ENCODE data around the gene CUX1.
"Not testable (repeated sequence)": the region's sequence is repeated elsewhere in the genome, so short reads cannot be mapped to it uniquely, and the experiment has no call there.

CUX1 gene, protein sequence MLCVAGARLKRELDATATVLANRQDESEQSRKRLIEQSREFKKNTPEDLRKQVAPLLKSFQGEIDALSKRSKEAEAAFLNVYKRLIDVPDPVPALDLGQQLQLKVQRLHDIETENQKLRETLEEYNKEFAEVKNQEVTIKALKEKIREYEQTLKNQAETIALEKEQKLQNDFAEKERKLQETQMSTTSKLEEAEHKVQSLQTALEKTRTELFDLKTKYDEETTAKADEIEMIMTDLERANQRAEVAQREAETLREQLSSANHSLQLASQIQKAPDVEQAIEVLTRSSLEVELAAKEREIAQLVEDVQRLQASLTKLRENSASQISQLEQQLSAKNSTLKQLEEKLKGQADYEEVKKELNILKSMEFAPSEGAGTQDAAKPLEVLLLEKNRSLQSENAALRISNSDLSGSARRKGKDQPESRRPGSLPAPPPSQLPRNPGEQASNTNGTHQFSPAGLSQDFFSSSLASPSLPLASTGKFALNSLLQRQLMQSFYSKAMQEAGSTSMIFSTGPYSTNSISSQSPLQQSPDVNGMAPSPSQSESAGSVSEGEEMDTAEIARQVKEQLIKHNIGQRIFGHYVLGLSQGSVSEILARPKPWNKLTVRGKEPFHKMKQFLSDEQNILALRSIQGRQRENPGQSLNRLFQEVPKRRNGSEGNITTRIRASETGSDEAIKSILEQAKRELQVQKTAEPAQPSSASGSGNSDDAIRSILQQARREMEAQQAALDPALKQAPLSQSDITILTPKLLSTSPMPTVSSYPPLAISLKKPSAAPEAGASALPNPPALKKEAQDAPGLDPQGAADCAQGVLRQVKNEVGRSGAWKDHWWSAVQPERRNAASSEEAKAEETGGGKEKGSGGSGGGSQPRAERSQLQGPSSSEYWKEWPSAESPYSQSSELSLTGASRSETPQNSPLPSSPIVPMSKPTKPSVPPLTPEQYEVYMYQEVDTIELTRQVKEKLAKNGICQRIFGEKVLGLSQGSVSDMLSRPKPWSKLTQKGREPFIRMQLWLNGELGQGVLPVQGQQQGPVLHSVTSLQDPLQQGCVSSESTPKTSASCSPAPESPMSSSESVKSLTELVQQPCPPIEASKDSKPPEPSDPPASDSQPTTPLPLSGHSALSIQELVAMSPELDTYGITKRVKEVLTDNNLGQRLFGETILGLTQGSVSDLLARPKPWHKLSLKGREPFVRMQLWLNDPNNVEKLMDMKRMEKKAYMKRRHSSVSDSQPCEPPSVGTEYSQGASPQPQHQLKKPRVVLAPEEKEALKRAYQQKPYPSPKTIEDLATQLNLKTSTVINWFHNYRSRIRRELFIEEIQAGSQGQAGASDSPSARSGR (N-terminal part only)

DNA sequence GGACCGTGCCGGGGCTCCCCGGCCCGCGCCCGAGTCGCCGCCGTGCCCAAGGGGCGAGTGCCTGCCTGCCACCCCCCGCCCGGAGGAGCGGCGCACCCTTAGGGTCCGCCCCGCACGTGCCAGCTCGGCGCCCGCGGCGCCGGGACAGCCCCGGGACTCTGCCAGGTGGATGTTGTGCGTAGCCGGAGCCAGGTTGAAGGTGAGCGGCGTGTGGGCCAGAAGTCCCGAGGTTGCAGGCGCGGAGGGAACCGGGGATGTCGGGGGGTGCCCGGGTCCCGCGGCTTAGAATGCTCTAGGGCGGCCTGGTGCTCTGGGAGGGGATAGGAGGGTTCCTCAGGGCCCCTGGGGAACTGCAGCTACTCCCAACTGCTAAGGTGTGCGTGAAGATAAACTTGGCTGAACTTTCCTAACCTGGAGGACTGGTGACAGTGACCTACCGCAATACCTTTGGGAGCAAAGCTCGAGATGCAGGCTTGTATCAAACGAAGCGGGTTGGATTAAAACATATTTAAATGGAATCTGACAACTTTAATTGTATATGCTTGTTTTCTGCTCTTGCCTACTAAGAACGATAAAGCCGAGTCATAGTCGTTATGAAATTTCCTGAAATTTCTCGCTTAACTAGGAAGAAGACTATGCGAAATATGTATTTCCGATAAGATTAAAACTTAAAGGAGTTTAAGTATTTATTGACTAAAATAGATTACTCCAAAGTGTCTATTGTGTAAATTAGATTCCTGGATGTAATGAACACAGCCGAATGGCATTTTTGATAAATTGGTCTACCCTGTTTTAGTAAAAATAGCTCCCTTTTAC lies at the start of gene CUX1:
CUX1 (plus strand) TSS at position 156 of the 816 bp plus-strand sequence; CDS start at position 170, 14 bp downstream.
- DNase-seq = peak; percentile 39

- no peak for DNase-seq
These were observed 49.1 kb upstream of the CUX1 start for GRCh38 chr7:101768280-101768679.

DNA sequence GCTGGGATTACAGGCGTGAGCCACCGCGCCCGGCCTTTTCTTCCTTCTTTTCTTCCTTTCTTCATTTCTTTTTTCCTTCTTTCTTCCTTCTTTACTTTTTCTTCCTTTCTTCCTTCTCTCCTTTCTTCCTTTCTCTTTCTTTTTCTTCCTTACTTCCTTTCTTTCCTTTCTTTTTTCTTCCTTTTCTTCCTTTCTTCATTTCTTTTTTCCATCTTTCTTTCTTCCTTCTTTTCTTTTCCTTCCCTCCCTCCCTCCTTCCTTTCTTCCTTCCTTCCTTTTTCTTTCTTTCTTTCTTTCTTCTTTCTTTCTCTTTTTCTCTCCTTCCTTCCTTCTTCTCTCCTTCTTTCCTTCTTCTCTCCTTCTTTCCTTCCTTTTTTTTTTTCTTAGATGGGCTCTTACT lies 47.0 kb upstream of the CUX1 start:
- DNase-seq = no peak

DNA sequence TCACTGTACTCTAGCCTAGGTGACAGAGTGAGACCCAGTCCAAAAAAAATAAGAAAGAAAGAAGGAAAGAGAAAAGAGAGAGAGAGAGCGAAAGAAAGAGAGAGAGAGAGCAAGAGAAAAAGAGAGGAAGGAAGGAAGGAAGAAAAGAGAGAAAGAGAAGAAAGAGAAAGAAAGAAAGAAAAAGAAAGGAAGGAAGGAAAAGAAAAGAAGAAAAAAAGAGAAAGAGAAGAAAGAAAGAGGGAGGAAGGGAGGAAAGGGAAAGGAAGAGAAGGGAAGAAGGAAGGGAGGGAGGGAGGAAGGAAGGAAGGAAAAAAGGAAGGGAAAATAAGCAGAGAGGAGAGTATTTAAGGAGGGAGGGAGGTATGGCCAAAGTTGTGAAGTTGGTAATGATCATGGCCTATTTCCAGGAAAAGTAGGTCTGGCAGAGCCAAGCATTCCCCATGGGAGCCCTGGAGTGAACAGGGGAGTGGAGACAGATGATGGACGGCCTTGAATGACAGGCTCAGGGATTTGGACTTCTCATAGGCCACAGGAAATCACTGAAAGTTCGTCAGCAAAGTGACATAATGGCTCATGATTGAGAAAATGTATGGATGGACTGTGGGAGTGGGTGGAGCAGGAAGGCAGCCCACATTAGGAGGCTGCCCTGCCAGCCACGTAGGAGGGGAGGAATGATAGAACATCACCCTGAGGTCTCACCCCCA lies 44.8 kb upstream of the CUX1 start:
- no peak for DNase-seq

- no peak for DNase-seq
These were observed 42.2 kb upstream of the CUX1 start for GRCh38 chr7:101775181-101775580.

GRCh38 chr7:101778026-101778580 lies 39.3 kb upstream of the CUX1 start:
- no peak for DNase-seq

DNA sequence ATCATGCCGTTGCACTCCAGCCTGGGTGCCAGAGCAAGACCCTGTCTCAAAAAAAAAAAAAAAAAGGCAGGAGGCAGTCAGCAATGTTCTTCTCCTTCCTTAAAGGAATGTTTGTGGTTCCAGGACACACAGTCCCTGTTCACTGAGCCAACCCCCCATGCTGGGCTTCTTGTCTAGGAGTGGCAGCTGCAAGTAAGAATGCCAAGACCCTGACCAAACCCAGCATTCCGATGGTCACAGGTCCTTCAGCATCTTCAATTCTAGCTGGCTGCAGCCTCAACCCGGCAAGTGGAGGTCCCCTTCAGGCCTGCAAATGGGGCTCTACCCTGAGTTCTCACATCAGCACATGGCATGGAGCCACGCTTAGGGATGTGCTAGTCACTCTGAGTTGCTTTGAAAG lies 38.2 kb upstream of the CUX1 start:
- no peak for DNase-seq

DNA sequence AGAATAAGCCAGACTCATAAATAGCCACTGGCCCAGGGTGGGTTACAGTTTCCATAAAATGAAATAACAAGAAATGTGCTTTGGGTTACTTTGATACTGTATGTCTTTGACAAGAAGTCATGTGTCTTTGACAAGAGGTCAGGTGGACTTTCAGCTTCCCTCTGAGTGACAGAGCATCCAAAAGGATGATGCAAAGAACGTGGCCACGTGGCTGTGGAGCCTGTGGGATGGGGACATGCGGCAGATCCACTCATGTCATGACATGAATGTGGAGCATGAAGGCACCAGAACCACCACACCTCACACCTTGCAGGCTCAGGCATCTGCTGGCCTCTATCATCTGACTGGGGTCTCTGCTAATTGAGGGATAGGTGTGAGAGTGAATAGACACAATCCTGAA lies 37.1 kb upstream of the CUX1 start:
- no peak for DNase-seq

DNA sequence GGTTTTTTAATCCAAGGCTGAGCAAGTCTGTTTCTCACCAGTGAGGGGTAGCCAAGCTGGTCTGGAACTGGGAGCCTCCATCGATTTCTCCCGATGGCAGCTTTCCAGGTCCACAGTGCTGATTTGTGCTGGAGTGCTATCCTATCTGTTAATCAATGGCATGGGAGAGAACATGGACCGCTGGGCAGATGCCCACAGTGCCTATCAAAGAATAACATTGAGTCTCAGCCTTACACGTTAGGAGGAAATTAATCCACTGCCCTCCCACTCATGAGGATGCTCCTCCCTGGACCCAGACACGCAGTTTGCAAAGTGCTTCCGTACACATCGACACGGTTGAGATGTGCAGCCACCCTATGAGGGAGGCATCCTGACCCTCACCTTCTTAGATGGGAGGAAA lies 36.0 kb upstream of the CUX1 start:
- DNase-seq = no peak

DNA sequence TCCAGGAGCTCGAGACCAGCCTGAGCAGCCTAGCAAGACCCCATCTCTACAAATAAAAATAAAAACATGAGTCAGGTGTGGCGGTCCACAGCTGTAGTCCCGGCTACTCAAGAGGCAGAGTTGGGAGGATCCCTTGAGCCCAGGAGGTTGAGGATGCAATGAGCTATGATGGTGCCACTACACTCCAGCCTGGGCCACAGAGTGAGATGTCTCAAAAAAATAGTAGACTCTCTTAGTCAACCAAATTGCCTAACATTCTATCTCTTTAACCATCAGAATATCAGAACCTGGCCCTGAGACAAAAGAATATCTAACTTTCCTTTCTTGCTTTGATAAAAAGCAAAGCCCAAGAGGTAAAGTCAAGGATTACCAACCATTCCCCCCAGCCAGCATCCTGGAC lies 35.0 kb upstream of the CUX1 start:
- no peak for DNase-seq

DNA sequence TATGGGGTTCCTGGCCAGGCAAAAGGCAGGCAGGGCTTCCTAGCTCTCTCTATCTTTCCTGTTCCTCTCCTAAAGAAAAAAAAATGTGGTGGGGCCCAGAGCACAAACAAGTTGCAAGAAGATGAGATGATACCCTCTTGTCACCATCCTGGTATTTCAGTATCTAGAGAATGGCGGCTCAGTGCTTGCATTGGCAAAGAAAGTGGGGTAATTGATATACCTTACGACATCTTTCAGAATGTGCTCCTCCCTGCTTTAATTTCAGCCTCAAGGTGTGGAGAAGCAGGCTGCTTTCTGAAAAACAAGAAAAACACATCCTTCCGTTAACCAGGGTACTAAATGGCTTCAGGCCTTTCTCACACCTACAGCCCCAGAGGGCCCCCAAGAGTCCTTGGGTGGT lies 34.5 kb upstream of the CUX1 start:
- DNase-seq = no peak

DNA sequence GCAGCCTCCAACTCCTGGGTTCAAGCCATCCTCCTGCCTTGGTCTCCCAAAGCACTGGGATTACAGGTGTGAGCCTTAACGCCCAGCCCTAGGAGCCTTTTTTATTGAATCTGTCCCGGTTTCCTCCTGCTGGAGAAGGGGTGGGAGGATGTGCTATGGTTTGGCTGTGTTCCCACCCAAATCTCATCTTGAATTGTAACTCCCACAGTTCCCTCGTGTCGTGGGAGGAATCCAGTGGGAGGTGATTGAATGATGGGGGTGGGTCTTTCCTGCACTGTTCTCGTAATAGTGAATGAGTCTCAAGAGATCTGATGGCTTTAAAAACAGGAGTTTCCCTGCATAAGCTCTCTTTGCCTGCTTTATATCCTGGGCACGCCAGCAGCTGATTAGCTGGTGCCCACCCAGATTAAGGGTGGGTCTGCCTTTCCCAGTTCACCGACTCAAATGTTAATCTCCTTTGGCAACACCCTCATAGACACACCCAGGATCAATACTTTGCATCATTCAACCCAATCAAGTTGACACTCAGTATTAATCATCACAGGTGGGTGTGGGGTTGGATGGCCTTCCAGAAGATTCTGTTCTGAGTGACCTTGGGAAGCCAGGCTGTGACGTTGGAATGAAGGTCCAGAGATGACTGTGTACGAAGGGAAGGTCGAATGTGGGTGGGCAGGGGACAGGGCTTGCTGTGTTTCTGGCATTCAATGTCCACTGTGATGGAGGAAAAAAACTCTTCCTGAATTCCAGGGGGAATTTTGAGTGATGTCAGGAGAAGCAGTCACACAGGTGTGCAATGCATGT lies 33.8 kb upstream of the CUX1 start:
- no peak for DNase-seq

DNA sequence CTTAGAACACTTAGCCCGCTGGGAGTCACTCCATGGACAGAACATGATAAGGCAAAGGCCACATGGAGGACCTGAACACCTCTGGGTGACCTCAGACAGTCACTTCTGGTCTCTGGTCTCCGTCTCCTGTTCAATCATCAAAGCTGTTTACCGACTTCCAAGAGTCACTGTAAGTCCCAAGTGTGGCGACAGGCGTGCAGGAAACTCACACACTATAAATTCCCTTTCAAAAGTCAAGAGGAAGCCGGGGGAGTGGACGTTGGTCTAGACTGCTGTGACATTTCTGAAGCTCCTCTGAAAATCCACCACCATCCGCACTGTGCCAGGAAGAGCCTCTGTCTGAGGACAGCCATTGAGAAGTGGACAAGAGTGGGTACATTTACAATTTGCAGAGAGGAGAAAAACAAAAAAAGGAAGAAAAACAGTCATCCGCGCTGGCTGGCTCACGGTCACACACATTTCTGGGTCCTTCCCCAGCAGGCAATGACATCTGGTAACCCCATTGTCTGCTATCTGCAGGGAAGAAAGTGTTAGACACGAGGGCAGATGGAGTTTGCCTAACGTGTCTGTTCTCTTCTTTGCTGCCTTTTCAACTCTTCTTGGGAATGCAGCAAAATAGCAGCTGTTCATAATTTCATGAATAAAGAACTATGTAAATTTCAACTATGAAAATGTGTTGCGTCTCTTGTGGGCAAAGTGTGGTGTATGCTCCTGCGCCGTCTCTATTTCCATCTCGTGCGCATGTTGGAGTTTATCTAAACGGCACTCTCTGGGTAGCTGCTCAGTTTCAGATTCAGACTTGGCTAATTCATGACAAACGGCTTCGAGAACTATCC lies 32.9 kb upstream of the CUX1 start:
- no peak for DNase-seq

DNA sequence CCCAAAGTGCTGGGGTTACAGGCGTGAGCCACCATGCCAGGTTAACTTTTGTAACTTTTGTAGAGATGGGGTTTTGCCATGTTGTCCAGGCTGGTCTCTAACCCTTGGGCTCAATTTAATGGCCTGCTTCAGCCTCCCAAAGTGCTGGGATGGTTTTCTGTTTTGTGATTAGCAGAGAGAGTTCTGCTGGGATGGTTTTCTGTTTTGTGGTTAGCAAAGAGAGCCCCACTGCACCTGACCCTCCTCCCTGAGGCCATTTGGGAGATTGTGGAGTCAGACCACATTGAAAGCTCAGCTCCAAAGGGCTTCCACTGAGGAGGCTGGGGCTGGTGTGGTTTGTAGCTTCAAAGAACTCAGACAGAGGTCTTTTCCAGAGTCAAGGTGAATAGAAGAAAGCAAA lies 29.6 kb upstream of the CUX1 start:
- DNase-seq = no peak

- DNase-seq = no peak
These were observed 28.9 kb upstream of the CUX1 start for GRCh38 chr7:101788517-101788916.

DNA sequence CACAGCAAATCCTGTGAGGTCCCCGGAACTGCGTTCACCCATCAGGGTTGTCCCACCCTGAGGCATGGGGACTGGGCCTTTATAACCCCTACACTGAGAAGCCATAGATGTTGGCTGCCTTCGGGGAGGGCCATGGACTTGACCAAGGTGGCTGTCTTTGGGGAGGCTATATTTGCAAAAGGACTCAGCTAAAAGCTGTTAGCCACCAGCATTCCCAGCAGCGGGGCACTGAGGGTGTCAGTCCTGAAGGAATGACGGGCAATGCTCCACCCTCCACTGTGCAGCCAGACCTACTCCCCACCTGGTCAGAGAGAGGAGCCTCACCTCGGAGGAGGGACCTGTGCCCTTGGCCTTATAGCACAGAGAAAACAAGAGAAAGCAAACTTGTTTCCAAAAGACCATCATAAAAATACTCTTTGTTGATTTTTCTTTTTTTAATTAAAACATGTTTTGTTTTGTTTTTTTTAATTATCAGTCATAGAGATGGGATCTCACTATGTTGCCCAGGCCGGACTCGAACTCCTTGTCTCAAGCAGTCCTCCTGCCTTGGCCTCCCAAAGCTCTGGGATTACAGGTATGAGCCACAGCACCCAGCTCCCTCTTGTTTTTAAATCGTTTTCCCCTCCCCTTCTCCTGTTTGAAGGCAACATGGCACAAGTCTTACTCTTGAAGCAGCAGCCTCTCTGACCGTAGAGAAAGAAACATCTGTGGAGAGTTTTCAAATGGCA lies 26.7 kb upstream of the CUX1 start:
- no peak for DNase-seq

- no peak for DNase-seq
These were observed 25.3 kb upstream of the CUX1 start for GRCh38 chr7:101792051-101792681.

DNA sequence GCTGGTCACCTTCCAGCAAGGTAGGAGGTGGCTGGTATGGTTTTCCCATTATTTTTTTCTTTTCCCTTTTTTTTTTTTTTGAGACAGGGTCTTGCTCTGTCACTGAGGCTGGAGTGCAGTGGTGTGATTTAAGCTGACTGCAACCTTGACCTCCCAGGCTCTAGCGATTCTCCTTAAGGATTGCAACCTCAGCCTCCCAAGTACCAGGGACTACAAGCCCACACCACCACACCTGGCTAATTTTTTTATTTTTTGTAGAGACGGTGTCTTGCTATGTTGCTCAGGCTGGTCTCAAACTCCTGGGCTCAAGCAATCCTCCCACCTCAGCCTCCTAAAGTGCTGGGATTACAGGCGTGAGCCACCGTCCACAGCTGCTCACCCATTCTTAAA lies 24.7 kb upstream of the CUX1 start:
- not testable (repeated sequence) for DNase-seq
